Measurements from ENCODE around the gene SCARB1.

Gene SCARB1

DNA sequence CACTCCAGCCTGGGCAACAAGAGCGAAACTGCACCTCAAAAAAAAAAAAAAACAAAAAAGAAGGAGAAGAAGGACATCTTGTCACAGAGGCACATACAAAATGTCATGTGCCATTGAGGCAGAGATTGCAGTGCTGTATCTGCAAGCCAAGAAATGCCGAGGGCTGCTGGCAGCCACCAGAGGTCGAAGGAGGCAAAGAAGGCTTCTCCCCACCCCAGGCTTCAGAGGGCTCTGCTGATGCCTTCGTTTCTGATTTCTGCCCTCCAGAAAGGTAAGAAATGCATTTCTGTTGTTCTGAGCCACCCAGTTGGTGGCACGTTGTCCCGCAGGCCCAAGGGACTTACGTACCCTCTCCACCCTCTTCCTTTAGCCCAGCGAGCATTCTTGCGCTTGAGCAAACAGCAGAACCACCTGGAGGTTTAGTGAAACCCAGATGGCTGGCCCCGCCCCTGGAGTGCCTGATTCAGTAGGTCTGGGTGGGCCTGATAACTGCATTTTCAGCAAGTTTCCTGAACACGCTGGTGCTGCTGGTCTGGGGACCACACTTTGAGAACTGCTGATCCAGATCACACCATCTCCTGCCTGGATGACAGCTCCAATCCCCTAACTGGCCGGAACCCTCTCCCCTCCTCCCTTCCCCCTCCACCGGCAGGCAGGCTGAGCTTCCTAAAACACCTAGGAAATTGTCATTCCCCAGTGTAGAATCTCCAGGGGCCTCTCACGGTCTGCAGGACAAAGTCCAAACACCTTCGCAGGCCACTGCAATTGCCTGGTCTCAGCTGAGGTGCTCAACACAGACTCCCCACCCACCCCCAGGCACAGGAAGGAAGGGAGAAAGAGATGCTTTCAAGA lies 21.1 kb upstream of the SCARB1 start:
- ATAC-seq: no peak
- TF ChIP-seq ZNF8 (CRISPR knock-in tag; IDR thresholded peaks at IDR 0.05): no peak
- TF ChIP-seq TCF4 (CRISPR knock-in tag; IDR thresholded peaks at IDR 0.05; ENCODE audit: borderline replicate concordance): no peak
- TF ChIP-seq SNAI2 (CRISPR knock-in tag; IDR thresholded peaks at IDR 0.05): no peak
- TF ChIP-seq, protein P1, sequence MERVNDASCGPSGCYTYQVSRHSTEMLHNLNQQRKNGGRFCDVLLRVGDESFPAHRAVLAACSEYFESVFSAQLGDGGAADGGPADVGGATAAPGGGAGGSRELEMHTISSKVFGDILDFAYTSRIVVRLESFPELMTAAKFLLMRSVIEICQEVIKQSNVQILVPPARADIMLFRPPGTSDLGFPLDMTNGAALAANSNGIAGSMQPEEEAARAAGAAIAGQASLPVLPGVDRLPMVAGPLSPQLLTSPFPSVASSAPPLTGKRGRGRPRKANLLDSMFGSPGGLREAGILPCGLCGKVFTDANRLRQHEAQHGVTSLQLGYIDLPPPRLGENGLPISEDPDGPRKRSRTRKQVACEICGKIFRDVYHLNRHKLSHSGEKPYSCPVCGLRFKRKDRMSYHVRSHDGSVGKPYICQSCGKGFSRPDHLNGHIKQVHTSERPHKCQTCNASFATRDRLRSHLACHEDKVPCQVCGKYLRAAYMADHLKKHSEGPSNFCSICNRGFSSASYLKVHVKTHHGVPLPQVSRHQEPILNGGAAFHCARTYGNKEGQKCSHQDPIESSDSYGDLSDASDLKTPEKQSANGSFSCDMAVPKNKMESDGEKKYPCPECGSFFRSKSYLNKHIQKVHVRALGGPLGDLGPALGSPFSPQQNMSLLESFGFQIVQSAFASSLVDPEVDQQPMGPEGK (CRISPR knock-in tag; IDR thresholded peaks at IDR 0.05; ENCODE audit: borderline replicate concordance): no peak
- TF ChIP-seq CSDC2 (CRISPR knock-in tag; IDR thresholded peaks at IDR 0.05): no peak
- TF ChIP-seq CSRNP3 (CRISPR knock-in tag; IDR thresholded peaks at IDR 0.05): no peak
- TF ChIP-seq GLIS3 (CRISPR knock-in tag; IDR thresholded peaks at IDR 0.05): no peak
- no peak for TF ChIP-seq PPARA (CRISPR knock-in tag; IDR thresholded peaks at IDR 0.05; ENCODE audit: borderline replicate concordance)
- no peak for TF ChIP-seq CREB5 (CRISPR knock-in tag; IDR thresholded peaks at IDR 0.05; ENCODE audit: low read depth)
- TF ChIP-seq TOX (CRISPR knock-in tag; IDR thresholded peaks at IDR 0.05; ENCODE audit: borderline replicate concordance): no peak
- TF ChIP-seq ZFP30 (CRISPR knock-in tag; IDR thresholded peaks at IDR 0.05): no peak
- TF ChIP-seq, protein P2, sequence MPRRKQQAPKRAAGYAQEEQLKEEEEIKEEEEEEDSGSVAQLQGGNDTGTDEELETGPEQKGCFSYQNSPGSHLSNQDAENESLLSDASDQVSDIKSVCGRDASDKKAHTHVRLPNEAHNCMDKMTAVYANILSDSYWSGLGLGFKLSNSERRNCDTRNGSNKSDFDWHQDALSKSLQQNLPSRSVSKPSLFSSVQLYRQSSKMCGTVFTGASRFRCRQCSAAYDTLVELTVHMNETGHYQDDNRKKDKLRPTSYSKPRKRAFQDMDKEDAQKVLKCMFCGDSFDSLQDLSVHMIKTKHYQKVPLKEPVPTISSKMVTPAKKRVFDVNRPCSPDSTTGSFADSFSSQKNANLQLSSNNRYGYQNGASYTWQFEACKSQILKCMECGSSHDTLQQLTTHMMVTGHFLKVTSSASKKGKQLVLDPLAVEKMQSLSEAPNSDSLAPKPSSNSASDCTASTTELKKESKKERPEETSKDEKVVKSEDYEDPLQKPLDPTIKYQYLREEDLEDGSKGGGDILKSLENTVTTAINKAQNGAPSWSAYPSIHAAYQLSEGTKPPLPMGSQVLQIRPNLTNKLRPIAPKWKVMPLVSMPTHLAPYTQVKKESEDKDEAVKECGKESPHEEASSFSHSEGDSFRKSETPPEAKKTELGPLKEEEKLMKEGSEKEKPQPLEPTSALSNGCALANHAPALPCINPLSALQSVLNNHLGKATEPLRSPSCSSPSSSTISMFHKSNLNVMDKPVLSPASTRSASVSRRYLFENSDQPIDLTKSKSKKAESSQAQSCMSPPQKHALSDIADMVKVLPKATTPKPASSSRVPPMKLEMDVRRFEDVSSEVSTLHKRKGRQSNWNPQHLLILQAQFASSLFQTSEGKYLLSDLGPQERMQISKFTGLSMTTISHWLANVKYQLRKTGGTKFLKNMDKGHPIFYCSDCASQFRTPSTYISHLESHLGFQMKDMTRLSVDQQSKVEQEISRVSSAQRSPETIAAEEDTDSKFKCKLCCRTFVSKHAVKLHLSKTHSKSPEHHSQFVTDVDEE (CRISPR knock-in tag; IDR thresholded peaks at IDR 0.05): no peak
- no peak for TF ChIP-seq ZNF70 (CRISPR knock-in tag; IDR thresholded peaks at IDR 0.05)
- no peak for TF ChIP-seq RARB (CRISPR knock-in tag; IDR thresholded peaks at IDR 0.05)
- TF ChIP-seq BACH2 (CRISPR knock-in tag; IDR thresholded peaks at IDR 0.05; ENCODE audit: borderline replicate concordance): no peak
- no peak for TF ChIP-seq ZNF565 (CRISPR knock-in tag; conservative IDR thresholded peaks at IDR 0.05; ENCODE audit: low read depth)
- TF ChIP-seq ZFP3 (CRISPR knock-in tag; IDR thresholded peaks at IDR 0.05): no peak
- TF ChIP-seq ESRRG (CRISPR knock-in tag; IDR thresholded peaks at IDR 0.05): no peak
- no peak for TF ChIP-seq POU6F1 (CRISPR knock-in tag; IDR thresholded peaks at IDR 0.05; ENCODE audit: borderline replicate concordance, low read depth)

- no peak for TF ChIP-seq ZNF565 (CRISPR knock-in tag; conservative IDR thresholded peaks at IDR 0.05; ENCODE audit: low read depth)
- no peak for TF ChIP-seq GLIS3 (CRISPR knock-in tag; IDR thresholded peaks at IDR 0.05)
- TF ChIP-seq RARB (CRISPR knock-in tag; IDR thresholded peaks at IDR 0.05): no peak
- TF ChIP-seq ZC3H10 (CRISPR knock-in tag; IDR thresholded peaks at IDR 0.05): no peak
- no peak for TF ChIP-seq ARNTL (CRISPR knock-in tag; IDR thresholded peaks at IDR 0.05; ENCODE audit: borderline replicate concordance, low read depth)
- no peak for TF ChIP-seq ESRRG (CRISPR knock-in tag; IDR thresholded peaks at IDR 0.05)
- ATAC-seq: peak; percentile 33; the same call in 1 of the 3 replicates
Measured at GRCh38 chr12:124883263-124884130, 19.8 kb upstream of the SCARB1 start.
